ENCODE measurements around the gene TDP1.

The TDP1 gene

GRCh38 chr14:89922031-89922907 lies 33.5 kb upstream of the TDP1 start:
- no peaks in the 10 kb centered on the region for H3K9me3 Mint-ChIP-seq (ENCODE audit: low read depth)
- H3K27me3 Mint-ChIP-seq, result no peaks in the 10 kb centered on the region
- no peak overlapping the region for H3K27ac Mint-ChIP-seq
- no peaks in the 10 kb centered on the region for H3K36me3 Mint-ChIP-seq
- H3K4me3 Mint-ChIP-seq, result no peak overlapping the region
- H3K4me1 Mint-ChIP-seq (ENCODE audit: low read depth), result no peaks in the 10 kb centered on the region

GRCh38 chr14:89924268-89924667 lies 31.5 kb upstream of the TDP1 start:
- Mint-ChIP-seq H3K4me1 (ENCODE audit: low read depth) (no peaks in the 10 kb centered on the region), H3K27ac (no peak overlapping the region), H3K4me3 (no peak overlapping the region), H3K9me3 (ENCODE audit: low read depth) (no peaks in the 10 kb centered on the region), H3K36me3 (no peaks in the 10 kb centered on the region), H3K27me3 (no peaks in the 10 kb centered on the region)

GRCh38 chr14:89926694-89927093 lies 29.0 kb upstream of the TDP1 start:
- peaks cover 8% of the 10 kb centered on the region for H3K36me3 Mint-ChIP-seq
- H3K4me1 Mint-ChIP-seq (ENCODE audit: low read depth), result no peaks in the 10 kb centered on the region
- no peaks in the 10 kb centered on the region for H3K27me3 Mint-ChIP-seq
- H3K9me3 Mint-ChIP-seq (ENCODE audit: low read depth), result no peaks in the 10 kb centered on the region
- H3K4me3 Mint-ChIP-seq, result no peak overlapping the region
- H3K27ac Mint-ChIP-seq, result no peak overlapping the region

- no peaks in the 10 kb centered on the region for H3K27me3 Mint-ChIP-seq
- no peak overlapping the region for H3K4me3 Mint-ChIP-seq
- no peaks in the 10 kb centered on the region for H3K9me3 Mint-ChIP-seq (ENCODE audit: low read depth)
- H3K4me1 Mint-ChIP-seq (ENCODE audit: low read depth), result no peaks in the 10 kb centered on the region
- no peak overlapping the region for H3K27ac Mint-ChIP-seq
- H3K36me3 Mint-ChIP-seq, result peaks cover 8% of the 10 kb centered on the region
Measured at GRCh38 chr14:89927186-89927865, 28.4 kb upstream of the TDP1 start.

- H3K27ac Mint-ChIP-seq, result no peak overlapping the region
- no peaks in the 10 kb centered on the region for H3K27me3 Mint-ChIP-seq
- no peak overlapping the region for H3K4me3 Mint-ChIP-seq
- H3K9me3 Mint-ChIP-seq (ENCODE audit: low read depth), result no peaks in the 10 kb centered on the region
- H3K36me3 Mint-ChIP-seq, result peaks cover 11% of the 10 kb centered on the region
- H3K4me1 Mint-ChIP-seq (ENCODE audit: low read depth), result no peaks in the 10 kb centered on the region
Measured at GRCh38 chr14:89933002-89933401, 22.7 kb upstream of the TDP1 start.

GRCh38 chr14:89936654-89937185 lies 19.0 kb upstream of the TDP1 start:
- Mint-ChIP-seq H3K36me3 (peaks cover 4% of the 10 kb centered on the region), H3K27ac (no peak overlapping the region), H3K9me3 (ENCODE audit: low read depth) (no peaks in the 10 kb centered on the region), H3K27me3 (no peaks in the 10 kb centered on the region), H3K4me3 (no peak overlapping the region), H3K4me1 (ENCODE audit: low read depth) (peaks cover under 1% of the 10 kb centered on the region)

GRCh38 chr14:89941830-89942377 lies 13.8 kb upstream of the TDP1 start:
- Mint-ChIP-seq H3K36me3 (no peaks in the 10 kb centered on the region), H3K4me3 (no peak overlapping the region), H3K9me3 (ENCODE audit: low read depth) (no peaks in the 10 kb centered on the region), H3K27me3 (no peaks in the 10 kb centered on the region), H3K4me1 (ENCODE audit: low read depth) (peaks cover 4% of the 10 kb centered on the region), H3K27ac (peak overlapping the region; percentile 72)

- H3K36me3 Mint-ChIP-seq, result peaks cover 8% of the 10 kb centered on the region
Measured at GRCh38 chr14:89947344-89947743, 8.4 kb upstream of the TDP1 start.

GRCh38 chr14:89952576-89952975 lies 3.2 kb upstream of the TDP1 start:
- H3K4me1 Mint-ChIP-seq (ENCODE audit: low read depth), result peaks cover 25% of the 10 kb centered on the region
- peaks cover 10% of the 10 kb centered on the region for H3K36me3 Mint-ChIP-seq
- H3K27ac Mint-ChIP-seq, result no peak overlapping the region
- H3K4me3 Mint-ChIP-seq, result peak overlapping the region; percentile 47
- H3K27me3 Mint-ChIP-seq, result no peaks in the 10 kb centered on the region
- H3K9me3 Mint-ChIP-seq (ENCODE audit: low read depth), result no peaks in the 10 kb centered on the region

More at GRCh38 chr14:89947344-89947743, 8.4 kb upstream of the TDP1 start:
- Mint-ChIP-seq H3K4me3 (no peak overlapping the region), H3K9me3 (ENCODE audit: low read depth) (no peaks in the 10 kb centered on the region), H3K27me3 (no peaks in the 10 kb centered on the region), H3K27ac (no peak overlapping the region), H3K4me1 (ENCODE audit: low read depth) (peaks cover 6% of the 10 kb centered on the region)

- no peaks in the 10 kb centered on the region for H3K9me3 Mint-ChIP-seq (ENCODE audit: low read depth)
- H3K4me3 Mint-ChIP-seq, result peak overlapping the region; percentile 98
- H3K27me3 Mint-ChIP-seq, result no peaks in the 10 kb centered on the region
- peaks cover 8% of the 10 kb centered on the region for H3K36me3 Mint-ChIP-seq
- H3K27ac Mint-ChIP-seq, result no peak overlapping the region
- H3K4me1 Mint-ChIP-seq (ENCODE audit: low read depth), result peaks cover 34% of the 10 kb centered on the region
Measured at GRCh38 chr14:89953602-89954001, 2.1 kb upstream of the TDP1 start.

- H3K27me3 Mint-ChIP-seq, result no peaks in the 10 kb centered on the region
- H3K9me3 Mint-ChIP-seq (ENCODE audit: low read depth), result no peaks in the 10 kb centered on the region
- peaks cover 7% of the 10 kb centered on the region for H3K36me3 Mint-ChIP-seq
- H3K4me1 Mint-ChIP-seq (ENCODE audit: low read depth), result peaks cover 42% of the 10 kb centered on the region
- H3K4me3 Mint-ChIP-seq, result peak within 1 kb of the TSS; percentile 98
- H3K27ac Mint-ChIP-seq, result peak within 1 kb of the TSS; percentile 92
Measured at GRCh38 chr14:89954070-89955021, 1.4 kb upstream of the TDP1 start, which contains the start of gene EFCAB11. Gene EFCAB11 (minus strand): TSS chr14:89954730. CDS start chr14:89954660, 70 bp downstream.

- peaks cover 50% of the 10 kb centered on the region for H3K4me1 Mint-ChIP-seq (ENCODE audit: low read depth)
- H3K36me3 Mint-ChIP-seq, result peaks cover 7% of the 10 kb centered on the region
- peak overlapping the region; percentile 98 for H3K4me3 Mint-ChIP-seq
- H3K27me3 Mint-ChIP-seq, result no peaks in the 10 kb centered on the region
- peak overlapping the region; percentile 92 for H3K27ac Mint-ChIP-seq
- no peaks in the 10 kb centered on the region for H3K9me3 Mint-ChIP-seq (ENCODE audit: low read depth)
Measured at GRCh38 chr14:89955022-89955744, 544 bp upstream of the TDP1 start.

- H3K27me3 Mint-ChIP-seq, result no peaks in the 10 kb centered on the region
- H3K9me3 Mint-ChIP-seq (ENCODE audit: low read depth), result no peaks in the 10 kb centered on the region
- peaks cover 65% of the 10 kb centered on the region for H3K4me1 Mint-ChIP-seq (ENCODE audit: low read depth)
- H3K4me3 Mint-ChIP-seq, result peak overlapping the region; percentile 84
- peaks cover 5% of the 10 kb centered on the region for H3K36me3 Mint-ChIP-seq
- H3K27ac Mint-ChIP-seq, result peak overlapping the region; percentile 96
Measured at GRCh38 chr14:89956661-89957009, 908 bp downstream of the TDP1 start.

- H3K27ac Mint-ChIP-seq, result peak overlapping the region; percentile 96
- peak overlapping the region; percentile 84 for H3K4me3 Mint-ChIP-seq
- no peaks in the 10 kb centered on the region for H3K9me3 Mint-ChIP-seq (ENCODE audit: low read depth)
- H3K27me3 Mint-ChIP-seq, result no peaks in the 10 kb centered on the region
- peaks cover 68% of the 10 kb centered on the region for H3K4me1 Mint-ChIP-seq (ENCODE audit: low read depth)
- peaks cover 5% of the 10 kb centered on the region for H3K36me3 Mint-ChIP-seq
Measured at GRCh38 chr14:89957376-89957775, 1.6 kb downstream of the TDP1 start.
